OCI-LY7 (cell line): ENCODE measurements around the gene PALLD. TPM values are rescaled to one million over a fixed set of nuclear protein-coding genes. Genes with fewer than 3 reads are reported as not detected.

Experiments
- BruUV-seq: library from RNA; stranded (reverse); fragments of 400-500 nt; replicated peaks from 2 replicates; lab custom pipeline; 2021; lab: Mats Ljungman, UMichigan
- CTCF ChIA-PET: fragments of 300-600 bp; sonication (Branson Sonifier 250); formaldehyde crosslinking; loops from one replicate; lab custom pipeline; 2022; ENCODE audit warnings: antibody characterized with exemption; ENCODE audit not compliant: unreplicated experiment; lab: Charles Lee
- POLR2A ChIA-PET: fragments of 300-600 bp; sonication (Branson Sonifier 250); formaldehyde crosslinking; loops from one replicate; lab custom pipeline; 2022; ENCODE audit warnings: antibody characterized with exemption; lab: Charles Lee
- DNase-seq: peaks from one replicate; pipeline ENCODE4 v3.0.0-alpha.2; 2015; ENCODE audit warnings: low spot score
- H2AFZ ChIP-seq: fragments of 200-600 bp; sonication (generic), shearing (Covaris generic); 2 replicates; pipeline ENCODE4 v1.6.1; 2014; ENCODE audit warnings: mild to moderate bottlenecking, antibody characterized with exemption, low read length, moderate library complexity
- H3K27ac ChIP-seq: fragments of 200-600 bp; sonication (generic); 2 replicates; pipeline ENCODE4 v1.5.1; 2014; ENCODE audit warnings: mixed run types, low read depth, mild to moderate bottlenecking, moderate library complexity, low read length, inconsistent platforms; ENCODE audit not compliant: poor library complexity, severe bottlenecking
- H3K36me3 ChIP-seq: fragments of 200-600 bp; sonication (generic); 2 replicates; pipeline ENCODE4 v1.6.1; 2014; ENCODE audit warnings: mild to moderate bottlenecking, antibody characterized with exemption, low read length, moderate library complexity, mixed read lengths; ENCODE audit not compliant: insufficient read depth
- H3K4me1 ChIP-seq: fragments of 200-600 bp; sonication (generic); 2 replicates; pipeline ENCODE4 v1.5.1; 2014; ENCODE audit warnings: mild to moderate bottlenecking, low read length; ENCODE audit not compliant: insufficient read depth, poor library complexity, severe bottlenecking
- H3K4me2 ChIP-seq: fragments of 200-600 bp; sonication (generic); 2 replicates; pipeline ENCODE4 v1.6.1; 2014; ENCODE audit warnings: mild to moderate bottlenecking, low read length
- H3K4me3 ChIP-seq: fragments of 200-600 bp; sonication (generic); 2 replicates; pipeline ENCODE4 v1.5.1; 2014; ENCODE audit warnings: mild to moderate bottlenecking, low read depth, low read length; ENCODE audit not compliant: poor library complexity, severe bottlenecking
- H3K79me2 ChIP-seq: fragments of 200-600 bp; sonication (generic); 2 replicates; pipeline ENCODE4 v1.6.1; 2016; ENCODE audit warnings: low read depth, mild to moderate bottlenecking, low read length, moderate library complexity, mixed read lengths; ENCODE audit not compliant: insufficient read depth
- H3K9me2 ChIP-seq: fragments of 200-600 bp; sonication (generic); 2 replicates; pipeline ENCODE4 v1.6.1; 2016; ENCODE audit warnings: mild to moderate bottlenecking, low read length, mixed read lengths; ENCODE audit not compliant: insufficient read depth
- H3K9me3 ChIP-seq: fragments of 200-600 bp; sonication (generic); 2 replicates; pipeline ENCODE4 v1.6.1; 2014; ENCODE audit warnings: mild to moderate bottlenecking, mixed run types, low read length, mixed read lengths
- H4K20me1 ChIP-seq: fragments of 200-600 bp; sonication (generic); 2 replicates; pipeline ENCODE4 v1.6.1; 2014; ENCODE audit warnings: mild to moderate bottlenecking, antibody characterized with exemption, low read length, moderate library complexity, mixed read lengths; ENCODE audit not compliant: insufficient read depth
- CTCF ChIP-seq: fragments of 200-600 bp; sonication (generic); conservative IDR thresholded peaks from 2 replicates; pipeline ENCODE4 v1.5.1; 2014; ENCODE audit warnings: mild to moderate bottlenecking, antibody characterized with exemption, low read length, moderate library complexity, mixed read lengths
- EZH2phosphoT487 ChIP-seq: fragments of 200-600 bp; sonication (generic); IDR thresholded peaks from 2 replicates; pipeline ENCODE4 v1.6.1; 2018; ENCODE audit warnings: low read depth, borderline replicate concordance, mild to moderate bottlenecking, mixed run types, antibody characterized with exemption, low read length, moderate library complexity, mixed read lengths
- intact Hi-C: fragments of 100-400 bp; cut with micrococcal nuclease; formaldehyde crosslinking; loops from one replicate; pipeline ENCODE4 v1.10.0; 2022; ENCODE audit not compliant: unreplicated experiment
- total RNA-seq, 2 experiments: library from RNA; depleted of rRNA in 1 of 2; stranded (reverse); fragments of >200 nt in 1 of 2; shearing (Covaris generic) in 1 of 2; gene quantifications; 2 replicates each; pipeline ENCODE4 v1.2.3, GENCODE V29; 2014 to 2022

PALLD gene
- total RNA-seq, 2 experiments from 2014 or later: 0.73 to 2.8 TPM

- Histone ChIP-seq H3K27ac (no peak overlapping the region), H3K9me2 (no peaks in the 10 kb centered on the region), H3K4me2 (no peak overlapping the region), H4K20me1 (no peaks in the 10 kb centered on the region), H3K4me1 (no peaks in the 10 kb centered on the region), H3K9me3 (no peaks in the 10 kb centered on the region; the same call in 1 of the 2 replicates), H3K36me3 (no peaks in the 10 kb centered on the region), H2AFZ (no peak overlapping the region), H3K79me2 (no peaks in the 10 kb centered on the region), H3K4me3 (no peak overlapping the region)
- BruUV-seq: no TSS peak
- no peak for DNase-seq
- no peak for TF ChIP-seq EZH2phosphoT487
- no peak for TF ChIP-seq CTCF
- CTCF ChIA-PET: no interaction called here
- intact Hi-C loops: no loop called here
- POLR2A ChIA-PET: no interaction called here
These were observed 429.1 kb downstream of the PALLD start for GRCh38 chr4:168925789-168926490.

GRCh38 chr4:168928346-168928745 lies 431.5 kb downstream of the PALLD start:
- BruUV-seq: no TSS peak
- ChIA-PET CTCF (no interaction called here), POLR2A (no interaction called here)
- Histone ChIP-seq H3K9me3 (peaks cover 13% of the 10 kb centered on the region), H3K4me3 (no peak overlapping the region), H3K27ac (no peak overlapping the region), H2AFZ (no peak overlapping the region), H4K20me1 (no peaks in the 10 kb centered on the region), H3K4me1 (no peaks in the 10 kb centered on the region), H3K4me2 (no peak overlapping the region), H3K36me3 (no peaks in the 10 kb centered on the region), H3K79me2 (no peaks in the 10 kb centered on the region), H3K9me2 (no peaks in the 10 kb centered on the region)
- TF ChIP-seq CTCF: no peak
- no peak for TF ChIP-seq EZH2phosphoT487
- intact Hi-C loops: no loop called here
- no peak for DNase-seq

- intact Hi-C loops: no loop called here
- no peaks in the 10 kb centered on the region for H3K36me3 ChIP-seq
- no peaks in the 10 kb centered on the region for H3K79me2 ChIP-seq
- ChIA-PET CTCF (no interaction called here), POLR2A (no interaction called here)
- H4K20me1 ChIP-seq: no peaks in the 10 kb centered on the region
- peaks cover 13% of the 10 kb centered on the region for H3K9me3 ChIP-seq
- DNase-seq: no peak
- no peak overlapping the region for H3K27ac ChIP-seq
- H3K9me2 ChIP-seq: no peaks in the 10 kb centered on the region
- no TSS peak for BruUV-seq
- H3K4me1 ChIP-seq: no peaks in the 10 kb centered on the region
- H2AFZ ChIP-seq: no peak overlapping the region
- no peak overlapping the region for H3K4me3 ChIP-seq
- H3K4me2 ChIP-seq: no peak overlapping the region
- TF ChIP-seq CTCF (no peak), EZH2phosphoT487 (no peak)
These were observed 432.0 kb downstream of the PALLD start for GRCh38 chr4:168928875-168929274.
